Stomach (tissue), 4 donors: Measurements from ENCODE around the gene GGN.

Experiments
- CTCF ChIP-seq, 7 experiments: fragments of 450-650 bp in 4 of 7; fragments of 200-600 bp in 3 of 7; sonication (generic) in 3 of 7; IDR thresholded peaks; one replicate each; pipeline ENCODE4 v1.5.1; 2016 to 2019; ENCODE audit warnings: antibody characterized with exemption in 7 of 7, control low read depth in 2 of 7, mild to moderate bottlenecking in 1 of 7
- POLR2A ChIP-seq, 4 donors: fragments of 450-650 bp; IDR thresholded peaks; one replicate each; pipeline ENCODE4 v1.6.1; 2016; ENCODE audit warnings: antibody characterized with exemption in 4 of 4, control low read depth in 2 of 4, mild to moderate bottlenecking in 1 of 4, moderate library complexity in 1 of 4
- POLR2AphosphoS5 ChIP-seq, 3 donors: sonication (generic); formaldehyde crosslinking; IDR thresholded peaks; one replicate each; pipeline ENCODE4 v1.6.1; 2016; ENCODE audit warnings: antibody characterized with exemption in 3 of 3

- no peak for TF ChIP-seq CTCF (IDR thresholded peaks at IDR 0.05)
- no peak for TF ChIP-seq POLR2A (IDR thresholded peaks at IDR 0.05)
- no peak for TF ChIP-seq POLR2AphosphoS5 (IDR thresholded peaks at IDR 0.05)
Observed at GRCh38 chr19:38391911-38392464, 4.2 kb upstream of the GGN start.
